Measurements from ENCODE around the gene INHBE.
A peak's percentile ranks its signal among the peaks of the same experiment; 100 is the strongest.
"Not testable (repeated sequence)": the region's sequence is repeated elsewhere in the genome, so short reads cannot be mapped to it uniquely, and the experiment has no call there.

The INHBE gene

GRCh38 chr12:57430931-57431566 lies 24.1 kb upstream of the INHBE start, which contains the start of gene R3HDM2:
Gene R3HDM2, minus strand, starts transcription at chr12:57431043. Its CDS starts 120,615 bp downstream, at chr12:57310428.
- H3K27me3 ChIP-seq (ENCODE audit: insufficient read depth, low read length): no peaks in the 10 kb centered on the region
- H2AFZ ChIP-seq (ENCODE audit: low read depth, low read length): peak within 1 kb of the TSS; percentile 44
- H3K4me1 ChIP-seq (ENCODE audit: insufficient read depth, low read length): peaks cover 11% of the 10 kb centered on the region
- peak within 1 kb of the TSS; percentile 74 for H3K4me3 ChIP-seq (ENCODE audit: low read length)
- no peaks in the 10 kb centered on the region for H3K9me3 ChIP-seq (ENCODE audit: low read length)
- H3K36me3 ChIP-seq (ENCODE audit: insufficient read depth, low read length): no peaks in the 10 kb centered on the region

GRCh38 chr12:57431654-57432188 lies 23.4 kb upstream of the INHBE start:
- H3K36me3 ChIP-seq (ENCODE audit: insufficient read depth, low read length): no peaks in the 10 kb centered on the region
- H3K4me3 ChIP-seq (ENCODE audit: low read length): peak overlapping the region; percentile 74
- H3K4me1 ChIP-seq (ENCODE audit: insufficient read depth, low read length): peaks cover 11% of the 10 kb centered on the region
- peak overlapping the region; percentile 44 for H2AFZ ChIP-seq (ENCODE audit: low read depth, low read length)
- H3K27me3 ChIP-seq (ENCODE audit: insufficient read depth, low read length): no peaks in the 10 kb centered on the region
- H3K9me3 ChIP-seq (ENCODE audit: low read length): no peaks in the 10 kb centered on the region

- Histone ChIP-seq H2AFZ (ENCODE audit: low read depth, low read length) (no peak overlapping the region), H3K36me3 (ENCODE audit: insufficient read depth, low read length) (no peaks in the 10 kb centered on the region), H3K4me3 (ENCODE audit: low read length) (no peak overlapping the region), H3K27me3 (ENCODE audit: insufficient read depth, low read length) (no peaks in the 10 kb centered on the region), H3K4me1 (ENCODE audit: insufficient read depth, low read length) (peaks cover 11% of the 10 kb centered on the region), H3K9me3 (ENCODE audit: low read length) (no peaks in the 10 kb centered on the region)
Observed at GRCh38 chr12:57433370-57433769, 21.7 kb upstream of the INHBE start.

GRCh38 chr12:57434517-57435223 lies 20.4 kb upstream of the INHBE start, which contains the start of gene INHBC:
Gene INHBC, plus strand, starts transcription at chr12:57434784. Its CDS starts 103 bp downstream, at chr12:57434887.
- Histone ChIP-seq H3K4me1 (ENCODE audit: insufficient read depth, low read length) (peaks cover 5% of the 10 kb centered on the region), H3K9me3 (ENCODE audit: low read length) (no peaks in the 10 kb centered on the region), H3K4me3 (ENCODE audit: low read length) (no peak within 1 kb of the TSS), H3K27me3 (ENCODE audit: insufficient read depth, low read length) (no peaks in the 10 kb centered on the region), H2AFZ (ENCODE audit: low read depth, low read length) (no peak within 1 kb of the TSS), H3K36me3 (ENCODE audit: insufficient read depth, low read length) (no peaks in the 10 kb centered on the region)

GRCh38 chr12:57435293-57435692 lies 19.8 kb upstream of the INHBE start:
- Histone ChIP-seq H3K36me3 (ENCODE audit: insufficient read depth, low read length) (no peaks in the 10 kb centered on the region), H2AFZ (ENCODE audit: low read depth, low read length) (no peak overlapping the region), H3K4me3 (ENCODE audit: low read length) (no peak overlapping the region), H3K27me3 (ENCODE audit: insufficient read depth, low read length) (no peaks in the 10 kb centered on the region), H3K4me1 (ENCODE audit: insufficient read depth, low read length) (peaks cover 3% of the 10 kb centered on the region), H3K9me3 (ENCODE audit: low read length) (no peaks in the 10 kb centered on the region)

- Histone ChIP-seq H3K27me3 (ENCODE audit: insufficient read depth, low read length) (no peaks in the 10 kb centered on the region), H3K36me3 (ENCODE audit: insufficient read depth, low read length) (no peaks in the 10 kb centered on the region), H3K4me1 (ENCODE audit: insufficient read depth, low read length) (no peaks in the 10 kb centered on the region), H2AFZ (ENCODE audit: low read depth, low read length) (no peak overlapping the region), H3K4me3 (ENCODE audit: low read length) (no peak overlapping the region), H3K9me3 (ENCODE audit: low read length) (no peaks in the 10 kb centered on the region)
Observed at GRCh38 chr12:57438400-57438799, 16.7 kb upstream of the INHBE start.

- no peaks in the 10 kb centered on the region for H3K36me3 ChIP-seq (ENCODE audit: insufficient read depth, low read length)
- H2AFZ ChIP-seq (ENCODE audit: low read depth, low read length): no peak overlapping the region
- H3K27me3 ChIP-seq (ENCODE audit: insufficient read depth, low read length): no peaks in the 10 kb centered on the region
- no peaks in the 10 kb centered on the region for H3K4me1 ChIP-seq (ENCODE audit: insufficient read depth, low read length)
- no peaks in the 10 kb centered on the region for H3K9me3 ChIP-seq (ENCODE audit: low read length)
- H3K4me3 ChIP-seq (ENCODE audit: low read length): no peak overlapping the region
Observed at GRCh38 chr12:57439762-57440266, 15.3 kb upstream of the INHBE start.

- H3K36me3 ChIP-seq (ENCODE audit: insufficient read depth, low read length); H3K27me3 ChIP-seq (ENCODE audit: insufficient read depth, low read length); H3K4me3 ChIP-seq (ENCODE audit: low read length): not testable (repeated sequence)
Observed at GRCh38 chr12:57441393-57441792, 13.7 kb upstream of the INHBE start.

GRCh38 chr12:57441846-57442427 lies 13.2 kb upstream of the INHBE start:
- H3K36me3 ChIP-seq (ENCODE audit: insufficient read depth, low read length): no peaks in the 10 kb centered on the region
- no peaks in the 10 kb centered on the region for H3K27me3 ChIP-seq (ENCODE audit: insufficient read depth, low read length)
- no peaks in the 10 kb centered on the region for H3K4me1 ChIP-seq (ENCODE audit: insufficient read depth, low read length)
- no peaks in the 10 kb centered on the region for H3K9me3 ChIP-seq (ENCODE audit: low read length)
- H3K4me3 ChIP-seq (ENCODE audit: low read length): no peak overlapping the region
- no peak overlapping the region for H2AFZ ChIP-seq (ENCODE audit: low read depth, low read length)

More at GRCh38 chr12:57441393-57441792, 13.7 kb upstream of the INHBE start:
- not testable (repeated sequence) for H3K9me3 ChIP-seq (ENCODE audit: low read length); H3K4me1 ChIP-seq (ENCODE audit: insufficient read depth, low read length); H2AFZ ChIP-seq (ENCODE audit: low read depth, low read length)

- H3K4me1 ChIP-seq (ENCODE audit: insufficient read depth, low read length); H3K9me3 ChIP-seq (ENCODE audit: low read length); H2AFZ ChIP-seq (ENCODE audit: low read depth, low read length); H3K36me3 ChIP-seq (ENCODE audit: insufficient read depth, low read length); H3K4me3 ChIP-seq (ENCODE audit: low read length); H3K27me3 ChIP-seq (ENCODE audit: insufficient read depth, low read length): not testable (repeated sequence)
Observed at GRCh38 chr12:57444337-57444736, 10.8 kb upstream of the INHBE start.

- Histone ChIP-seq H3K4me3 (ENCODE audit: low read length) (no peak overlapping the region), H3K4me1 (ENCODE audit: insufficient read depth, low read length) (no peaks in the 10 kb centered on the region), H3K9me3 (ENCODE audit: low read length) (no peaks in the 10 kb centered on the region), H2AFZ (ENCODE audit: low read depth, low read length) (no peak overlapping the region), H3K36me3 (ENCODE audit: insufficient read depth, low read length) (no peaks in the 10 kb centered on the region), H3K27me3 (ENCODE audit: insufficient read depth, low read length) (no peaks in the 10 kb centered on the region)
Observed at GRCh38 chr12:57444744-57445143, 10.4 kb upstream of the INHBE start.

GRCh38 chr12:57446292-57446960 lies 8.7 kb upstream of the INHBE start:
- no peaks in the 10 kb centered on the region for H3K36me3 ChIP-seq (ENCODE audit: insufficient read depth, low read length)
- no peak overlapping the region for H3K4me3 ChIP-seq (ENCODE audit: low read length)
- no peaks in the 10 kb centered on the region for H3K4me1 ChIP-seq (ENCODE audit: insufficient read depth, low read length)
- H2AFZ ChIP-seq (ENCODE audit: low read depth, low read length): no peak overlapping the region
- no peaks in the 10 kb centered on the region for H3K9me3 ChIP-seq (ENCODE audit: low read length)
- H3K27me3 ChIP-seq (ENCODE audit: insufficient read depth, low read length): peaks cover 2% of the 10 kb centered on the region
